ENCODE data around the gene AHRR.
A peak's percentile ranks its signal among the peaks of the same experiment; 100 is the strongest.

Gene AHRR

GRCh38 chr5:321726-322251, 275 bp downstream of the AHRR start:
- no peak for DNase-seq

GRCh38 chr5:322281-322941, 897 bp downstream of the AHRR start:
- DNase-seq, result no peak

DNA sequence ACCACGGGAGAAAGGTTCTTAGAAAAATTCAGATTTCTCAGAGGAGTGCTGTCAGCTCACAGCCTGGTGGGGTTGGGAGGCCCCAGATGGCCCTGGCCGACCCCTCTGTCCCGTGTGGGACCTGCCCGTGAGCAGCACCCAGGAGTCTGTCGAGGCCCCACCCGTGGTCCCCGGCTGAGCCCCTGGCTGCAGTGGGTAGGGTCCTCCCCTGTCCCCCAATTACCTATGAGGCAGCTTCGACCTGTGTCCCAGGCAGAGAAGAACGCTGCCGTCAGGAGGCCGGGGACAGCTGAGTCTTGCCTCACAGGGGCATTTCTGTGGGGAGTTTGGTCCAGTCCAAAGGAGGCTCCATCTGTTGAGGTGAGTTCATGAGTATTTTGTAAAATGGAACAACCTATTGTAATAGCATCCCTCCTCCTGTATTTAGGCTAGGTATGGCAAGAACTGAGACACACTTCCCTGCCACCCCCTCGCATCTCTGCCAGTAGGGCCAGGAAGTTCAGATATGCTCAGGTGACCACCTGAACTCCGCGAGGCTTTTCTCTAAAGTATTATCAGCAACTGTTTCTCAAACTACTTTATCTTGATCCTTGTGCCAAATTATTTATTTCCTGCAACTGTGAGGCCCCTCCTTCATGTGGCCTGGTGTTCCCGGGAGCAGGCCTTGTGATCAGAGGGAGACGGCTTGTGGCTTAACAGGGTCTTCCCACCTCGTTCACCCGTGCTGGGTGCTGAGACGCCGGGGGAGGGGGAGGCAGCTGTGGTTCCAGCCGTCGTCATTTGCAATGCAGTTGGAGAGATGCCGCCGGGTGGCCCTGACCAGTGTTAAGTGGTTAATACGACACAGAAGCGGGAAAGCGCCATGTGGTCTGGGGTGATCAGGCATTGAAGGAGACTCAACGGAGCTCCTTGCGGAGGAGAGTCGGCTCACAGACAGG, 1.7 kb downstream of the AHRR start:
- no peak for DNase-seq

DNA sequence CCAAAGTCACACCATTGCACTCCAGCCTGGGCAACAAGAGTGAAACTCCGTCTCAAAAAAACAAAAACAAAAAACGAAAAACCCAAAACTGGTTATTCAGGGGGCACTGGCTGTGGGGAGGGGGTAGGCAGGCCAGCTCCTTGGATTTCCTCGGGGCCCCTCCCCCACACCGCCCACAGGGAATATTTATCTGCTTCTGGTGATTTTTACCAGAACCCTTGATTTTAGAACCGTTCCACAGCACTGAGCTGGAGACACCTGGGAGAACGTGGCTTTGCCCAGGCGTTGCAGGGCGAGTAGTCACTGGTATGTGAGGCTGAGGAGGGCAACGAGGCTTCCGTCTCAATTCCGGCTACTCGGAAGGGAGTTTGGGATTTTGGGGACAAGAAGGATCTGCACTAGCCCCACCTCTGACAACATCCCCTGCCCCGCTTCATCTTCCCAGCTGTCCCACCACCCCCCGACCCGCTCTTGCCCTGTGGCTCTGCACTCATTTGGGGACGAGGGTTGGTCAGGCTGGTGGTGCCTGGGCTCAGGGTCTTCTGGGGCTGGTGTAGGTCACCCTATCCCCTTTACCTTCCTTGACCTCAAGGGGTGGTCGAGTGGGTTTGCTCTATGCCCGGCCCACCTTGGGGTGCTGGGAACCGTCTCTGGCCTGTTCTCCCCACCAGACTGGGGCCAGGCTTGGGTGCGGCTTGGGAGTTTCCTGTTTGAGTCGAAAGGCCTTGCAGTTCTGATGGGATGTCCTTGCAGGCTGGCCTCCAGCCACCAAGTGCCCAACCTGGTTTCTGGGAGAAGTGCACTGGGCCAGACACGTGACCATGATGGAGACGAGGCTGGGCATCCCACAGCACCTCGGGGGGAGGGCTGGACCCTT, 3.5 kb downstream of the AHRR start:
- no peak for DNase-seq

- DNase-seq, result no peak
These were observed 4.6 kb downstream of the AHRR start for GRCh38 chr5:326109-326508.

DNA sequence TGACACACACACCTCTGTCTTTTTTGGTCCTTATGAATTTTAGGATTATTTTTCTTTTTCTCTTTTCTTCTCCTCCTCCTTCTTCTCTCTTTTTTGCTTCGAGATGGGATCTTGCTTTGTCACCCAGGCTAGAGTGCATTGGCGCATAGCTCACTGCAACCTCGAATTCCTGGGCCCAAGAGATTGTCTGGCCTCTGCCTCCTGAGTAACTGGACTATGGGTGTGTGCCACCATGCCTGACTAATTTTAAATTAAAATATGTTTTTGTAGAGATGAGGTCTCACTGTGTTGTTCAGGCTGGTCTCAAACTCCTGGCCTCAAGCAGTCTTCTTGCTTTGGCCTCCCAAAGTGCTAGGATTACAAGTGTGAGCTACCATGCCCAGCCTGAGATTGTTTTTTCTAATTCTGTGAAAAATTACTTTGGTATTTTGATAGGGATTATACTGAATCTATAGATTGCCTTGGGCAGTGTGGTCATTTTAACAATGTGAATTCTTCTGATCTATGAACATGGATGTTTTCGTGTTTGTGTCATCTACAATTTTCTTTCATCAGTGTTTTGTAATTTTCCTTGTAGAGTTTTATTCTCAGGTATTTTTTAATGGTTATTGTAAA, 7.7 kb downstream of the AHRR start:
- no peak for DNase-seq

GRCh38 chr5:329768-330167, 8.3 kb downstream of the AHRR start:
- DNase-seq, result no peak

DNA sequence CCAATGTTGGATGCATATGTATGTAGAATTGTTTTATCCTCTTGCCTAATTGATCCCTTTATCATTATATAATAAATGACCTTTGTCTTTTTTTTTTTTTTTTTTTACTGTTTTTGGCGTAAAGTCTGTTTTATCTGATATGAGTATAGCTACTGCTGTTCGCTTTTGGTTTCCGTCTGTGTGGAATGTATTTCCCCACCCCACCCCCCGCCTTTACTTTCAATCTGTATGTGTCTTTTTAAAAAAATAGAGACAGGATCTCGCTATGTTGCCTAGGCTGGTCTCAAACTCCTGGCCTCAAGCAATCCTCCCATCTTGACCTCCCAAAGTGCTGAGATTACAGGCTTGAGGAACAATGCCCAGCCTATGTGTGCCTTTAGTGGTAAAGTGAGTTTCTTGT, 11.3 kb downstream of the AHRR start:
- DNase-seq, result no peak

GRCh38 chr5:333945-334344, 12.4 kb downstream of the AHRR start:
- no peak for DNase-seq

DNA sequence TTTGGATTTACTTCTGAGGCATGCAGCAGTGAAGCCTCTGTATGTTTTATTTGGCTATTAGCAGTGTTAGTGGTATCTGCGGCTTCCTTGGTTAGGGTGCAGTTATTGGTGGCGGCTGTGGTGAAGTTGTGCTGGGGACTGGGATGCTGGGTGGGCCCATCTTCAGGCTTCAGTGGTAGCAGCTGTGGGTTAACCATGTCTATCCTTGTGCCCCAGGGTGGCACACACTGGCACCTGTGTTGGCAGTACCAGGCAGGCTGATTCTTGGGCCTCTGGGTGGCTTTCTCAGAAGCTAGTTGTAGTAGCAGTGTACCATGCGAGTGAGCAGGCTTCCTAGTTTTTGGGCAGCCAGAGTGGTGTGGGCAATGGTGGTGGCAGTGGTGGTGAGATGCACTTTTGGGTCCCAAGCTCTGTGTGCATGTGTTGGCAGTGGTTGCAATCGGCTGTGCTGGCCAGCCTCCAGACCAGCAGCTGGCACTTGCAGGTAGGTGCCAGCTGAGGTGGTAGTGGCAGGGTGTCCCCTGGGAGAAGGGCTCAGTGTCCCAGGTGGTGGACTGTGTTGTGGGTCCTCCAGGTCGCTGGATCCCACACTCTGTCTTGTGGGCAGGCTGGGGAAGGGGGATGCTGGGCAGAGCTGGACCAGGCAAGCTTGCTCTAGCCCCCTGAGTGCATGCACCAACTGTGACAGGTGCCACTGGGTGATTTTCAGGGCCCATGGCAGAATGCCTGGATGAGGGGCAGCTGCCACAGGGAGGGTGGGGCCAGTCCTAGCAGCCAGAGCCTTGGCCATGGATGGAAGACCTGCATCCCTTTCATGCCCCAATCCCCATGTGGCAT, 13.6 kb downstream of the AHRR start:
- DNase-seq, result peak; percentile 70

DNA sequence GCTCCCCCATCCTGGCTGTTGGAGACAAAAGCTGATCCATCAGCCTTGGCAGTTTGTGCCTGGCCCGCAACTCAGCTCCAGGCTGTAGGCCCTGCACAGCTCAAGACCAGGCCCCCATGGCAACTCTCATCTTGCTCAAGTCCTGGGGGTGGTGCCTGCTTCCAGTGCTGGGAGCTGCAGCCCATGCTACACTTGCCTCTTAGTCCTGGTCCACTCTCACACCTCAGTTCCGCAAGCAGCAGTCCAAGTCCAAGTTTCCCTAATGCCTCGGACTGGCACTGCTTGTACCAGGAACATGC, 14.2 kb downstream of the AHRR start:
- no peak for DNase-seq

GRCh38 chr5:337563-338130, 16.1 kb downstream of the AHRR start:
- no peak for DNase-seq

DNA sequence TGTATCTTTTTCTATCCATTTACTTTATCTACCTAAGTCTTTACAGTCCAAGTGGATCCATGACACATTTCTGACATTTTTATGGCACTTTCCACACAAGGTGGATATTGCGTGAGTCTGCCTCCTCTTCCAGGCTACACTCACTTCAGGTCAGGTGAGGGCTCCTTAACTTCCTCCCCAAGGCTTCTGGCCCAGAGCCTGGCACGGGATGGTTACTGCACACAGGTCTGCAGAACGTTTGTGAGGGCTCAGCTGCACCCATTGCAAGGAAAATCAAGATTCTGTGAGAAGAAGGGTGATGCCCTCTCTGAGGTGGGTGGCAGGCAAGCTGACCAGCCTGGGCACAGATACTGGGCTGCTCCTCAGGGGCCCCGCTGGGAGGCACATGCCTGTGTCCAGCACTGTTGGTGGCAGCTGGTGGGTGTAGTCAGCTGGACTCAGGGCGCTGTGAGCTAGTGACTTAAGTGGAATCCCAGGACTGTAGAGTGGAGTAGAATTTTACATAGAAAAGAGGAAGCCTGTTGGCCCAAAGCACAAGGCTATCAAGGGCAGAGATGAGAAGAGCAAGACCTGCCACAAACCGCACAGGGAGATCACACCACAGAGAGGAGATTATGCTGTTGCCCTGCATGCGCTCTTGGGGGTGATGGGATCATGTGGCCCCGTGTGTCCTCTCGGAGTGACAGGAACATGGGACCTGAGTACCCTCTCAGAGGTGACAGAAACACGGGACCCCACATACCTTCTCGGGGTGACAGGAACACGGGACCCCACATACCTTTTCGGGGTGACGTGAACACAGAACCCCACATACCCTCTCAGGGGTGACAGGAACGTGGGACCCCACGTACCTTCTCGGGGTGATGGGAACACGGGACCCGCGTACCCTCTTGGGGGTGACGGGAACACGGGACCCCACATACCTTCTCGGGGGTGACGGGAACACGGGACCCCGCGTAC, 21.3 kb downstream of the AHRR start:
- no peak for DNase-seq

GRCh38 chr5:343461-344401, 22.2 kb downstream of the AHRR start:
- no peak for DNase-seq

- DNase-seq, result no peak
These were observed 23.2 kb downstream of the AHRR start for GRCh38 chr5:344668-345067.

GRCh38 chr5:345404-346195, 24.1 kb downstream of the AHRR start:
- no peak for DNase-seq

- no peak for DNase-seq
These were observed 24.9 kb downstream of the AHRR start for GRCh38 chr5:346229-346935.
